Prostate gland (tissue), 2 donors: ENCODE data around the gene CHST6. TPM values are rescaled to one million over a fixed set of nuclear protein-coding genes. Genes with fewer than 3 reads are reported as not detected.
"Not testable (repeated sequence)": the region's sequence is repeated elsewhere in the genome, so short reads cannot be mapped to it uniquely, and the experiment has no call there.

Experiments
- DNase-seq: peaks from one replicate; pipeline ENCODE4 v3.0.0-alpha.2; 2019; ENCODE audit warnings: low spot score
- H3K27ac ChIP-seq, 2 donors: fragments of 200-600 bp; sonication (generic); 2 replicates each; pipeline ENCODE4 v1.5.1; 2017 to 2019
- H3K27me3 ChIP-seq: fragments of 200-600 bp; sonication (generic); replicated peaks from 2 replicates; pipeline ENCODE4 v1.5.1; 2019; ENCODE audit not compliant: insufficient read depth
- H3K36me3 ChIP-seq, 2 donors: fragments of 200-600 bp; sonication (generic); 1 replicate in 1 of 2; 2 replicates in 1 of 2; pipeline versions ENCODE4 v1.5.1 to v1.8.1; 2017 to 2019
- H3K4me1 ChIP-seq: fragments of 200-600 bp; sonication (generic); replicated peaks from 2 replicates; pipeline ENCODE4 v1.5.1; 2019
- H3K4me3 ChIP-seq, 2 donors: fragments of 200-600 bp; sonication (generic); 2 replicates each; pipeline ENCODE4 v1.5.1; 2017 to 2019
- H3K9me3 ChIP-seq: fragments of 200-600 bp; sonication (generic); 2 replicates; pipeline ENCODE4 v1.5.1; 2017
- POLR2A ChIP-seq: fragments of 450-650 bp; IDR thresholded peaks from one replicate; pipeline ENCODE4 v1.6.1; 2016; ENCODE audit warnings: antibody characterized with exemption, mild to moderate bottlenecking
- POLR2AphosphoS5 ChIP-seq: sonication (generic); formaldehyde crosslinking; IDR thresholded peaks from one replicate; pipeline ENCODE4 v1.6.1; 2017; ENCODE audit warnings: antibody characterized with exemption
- WGBS: methylation state at CpG from one replicate; pipeline ENCODE4 v1.1.5; 2018; 5-methylcytosine and 5-hydroxymethylcytosine counted together
- intact Hi-C: fragments of 100-400 bp; cut with DNase I; formaldehyde crosslinking; loops from one replicate; pipeline ENCODE4 v1.14.2; 2022
- total RNA-seq, 2 donors: library from RNA; depleted of rRNA; stranded (reverse); fragments of >200 nt; gene quantifications; one replicate each; pipeline ENCODE4 v1.1.0, GENCODE V29; 2016
- TF ChIP-seq, protein P1 (sequence below), 4 experiments: fragments of 200-600 bp in 2 of 4; fragments of 450-650 bp in 2 of 4; sonication (generic) in 2 of 4; IDR thresholded peaks; 1 replicate in 3 of 4; 2 replicates in 1 of 4; pipeline ENCODE4 v1.5.1; 2016 to 2019; ENCODE audit warnings: antibody characterized with exemption in 4 of 4, mild to moderate bottlenecking in 2 of 4, moderate library complexity in 2 of 4

CHST6 gene
- total RNA-seq, 2 donors from 2014 or later = 0.23 to 9.5 TPM

DNA sequence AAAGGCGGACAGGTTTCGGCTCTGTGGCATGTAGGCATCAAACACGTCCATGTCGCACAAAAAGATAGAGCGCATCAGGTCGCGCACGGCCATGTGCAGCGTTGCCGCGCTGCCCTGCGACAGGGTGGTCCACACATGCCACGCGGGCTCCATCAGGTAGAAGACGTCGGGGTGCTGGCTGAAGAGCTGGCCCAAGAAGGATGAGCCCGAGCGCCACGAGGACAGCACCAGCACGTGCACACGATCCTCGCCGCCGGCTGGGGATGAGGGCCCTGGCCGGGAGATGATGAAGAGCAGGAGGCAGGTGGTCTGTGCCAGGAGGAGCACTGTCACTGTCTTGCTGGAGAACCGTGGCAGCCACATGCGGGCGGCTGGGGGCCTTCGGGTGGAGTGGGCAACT is 34.7 kb upstream of the CHST6 start:
- intact Hi-C loops = no loop called here
- no peak overlapping the region for H3K4me3 ChIP-seq

DNA sequence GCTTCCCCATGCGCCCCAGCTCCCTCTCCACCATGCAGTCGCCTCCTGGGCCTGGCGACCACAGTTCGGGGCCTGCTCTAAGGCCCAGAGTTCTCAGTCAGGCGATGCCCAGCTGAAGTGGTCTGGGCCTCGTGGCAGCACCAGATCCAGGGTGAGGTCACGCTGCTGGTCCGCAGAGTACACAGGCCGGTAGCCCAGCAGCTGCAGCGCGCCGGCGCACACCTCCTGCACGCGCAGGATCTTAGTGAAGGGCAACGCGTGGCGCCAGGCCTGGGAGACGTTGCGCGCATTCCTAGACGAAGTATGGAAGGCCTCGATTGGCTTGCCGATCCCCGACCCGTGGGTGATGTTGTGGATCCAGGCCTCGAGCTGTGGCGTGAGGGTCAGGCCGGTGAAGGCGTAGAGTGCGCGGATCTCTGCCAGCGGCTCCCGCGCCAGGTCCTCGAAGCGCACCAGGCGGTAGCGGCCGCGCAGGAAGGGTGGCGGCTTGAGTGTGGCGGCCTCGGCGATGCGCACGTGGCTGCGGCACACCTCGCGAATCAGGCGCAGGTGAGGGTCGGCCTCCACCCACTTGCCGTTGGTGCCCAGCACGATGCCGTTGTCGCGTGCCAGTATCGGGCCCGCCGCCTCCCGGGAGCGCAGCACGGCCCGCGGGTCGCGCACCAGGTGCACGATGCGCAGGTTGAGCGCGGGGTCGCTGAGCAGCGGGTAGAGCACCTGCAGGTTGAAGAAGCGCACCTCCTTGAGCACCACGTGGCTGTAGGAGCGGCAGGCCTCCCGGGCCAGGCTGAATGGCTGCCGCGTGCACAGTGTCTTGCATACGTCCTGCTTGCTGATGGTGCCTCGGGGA is 34.0 kb upstream of the CHST6 start:
- Histone ChIP-seq H3K27ac (no peak overlapping the region), H3K27me3 (no peaks in the 10 kb centered on the region), H3K9me3 (no peaks in the 10 kb centered on the region), H3K4me1 (no peaks in the 10 kb centered on the region), H3K4me3 (no peak overlapping the region), H3K36me3 (no peaks in the 10 kb centered on the region)
- DNase-seq = no peak
- intact Hi-C loops = no loop called here
- no peak for TF ChIP-seq POLR2AphosphoS5
- no peak for TF ChIP-seq POLR2A
- TF ChIP-seq, protein P1, sequence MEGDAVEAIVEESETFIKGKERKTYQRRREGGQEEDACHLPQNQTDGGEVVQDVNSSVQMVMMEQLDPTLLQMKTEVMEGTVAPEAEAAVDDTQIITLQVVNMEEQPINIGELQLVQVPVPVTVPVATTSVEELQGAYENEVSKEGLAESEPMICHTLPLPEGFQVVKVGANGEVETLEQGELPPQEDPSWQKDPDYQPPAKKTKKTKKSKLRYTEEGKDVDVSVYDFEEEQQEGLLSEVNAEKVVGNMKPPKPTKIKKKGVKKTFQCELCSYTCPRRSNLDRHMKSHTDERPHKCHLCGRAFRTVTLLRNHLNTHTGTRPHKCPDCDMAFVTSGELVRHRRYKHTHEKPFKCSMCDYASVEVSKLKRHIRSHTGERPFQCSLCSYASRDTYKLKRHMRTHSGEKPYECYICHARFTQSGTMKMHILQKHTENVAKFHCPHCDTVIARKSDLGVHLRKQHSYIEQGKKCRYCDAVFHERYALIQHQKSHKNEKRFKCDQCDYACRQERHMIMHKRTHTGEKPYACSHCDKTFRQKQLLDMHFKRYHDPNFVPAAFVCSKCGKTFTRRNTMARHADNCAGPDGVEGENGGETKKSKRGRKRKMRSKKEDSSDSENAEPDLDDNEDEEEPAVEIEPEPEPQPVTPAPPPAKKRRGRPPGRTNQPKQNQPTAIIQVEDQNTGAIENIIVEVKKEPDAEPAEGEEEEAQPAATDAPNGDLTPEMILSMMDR (IDR thresholded peaks at IDR 0.05) = no peak
- 96% methylated on average over 80 of the region's 81 CpGs for WGBS

More for the DNA sequence above, 34.7 kb upstream of the CHST6 start:
- DNase-seq = no peak
- no peaks in the 10 kb centered on the region for H3K4me1 ChIP-seq
- WGBS = 95% methylated on average over 29 of the region's 29 CpGs
- no peaks in the 10 kb centered on the region for H3K36me3 ChIP-seq
- H3K27me3 ChIP-seq = no peaks in the 10 kb centered on the region
- no peak for TF ChIP-seq POLR2A
- H3K9me3 ChIP-seq = no peaks in the 10 kb centered on the region
- no peak overlapping the region for H3K27ac ChIP-seq

DNA sequence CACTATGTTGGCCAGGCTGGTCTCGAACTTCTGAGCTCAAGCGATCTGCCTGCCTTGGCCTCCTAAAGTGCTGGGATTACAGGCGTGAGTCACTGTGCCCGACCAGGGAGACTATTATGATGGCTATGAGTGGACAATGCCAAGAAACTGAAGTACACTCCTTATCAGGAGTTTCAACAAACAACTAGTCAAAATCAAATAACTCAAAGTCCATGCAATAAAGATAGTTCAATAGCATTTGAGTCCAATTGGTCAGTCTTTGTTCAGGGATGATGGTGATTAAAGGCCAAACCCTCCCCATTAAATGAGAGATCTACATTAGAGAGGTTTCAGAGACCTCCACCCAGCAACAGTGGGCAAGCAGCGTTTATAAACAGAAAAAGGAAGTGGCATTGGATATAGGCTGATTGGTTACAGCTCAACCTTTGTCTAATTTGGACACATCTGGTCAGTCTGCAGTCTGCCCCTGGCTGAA is 32.6 kb upstream of the CHST6 start:
- 71% methylated on average over 5 of the region's 5 CpGs for WGBS
- Histone ChIP-seq H3K36me3 (no peaks in the 10 kb centered on the region), H3K4me3 (no peak overlapping the region), H3K9me3 (no peaks in the 10 kb centered on the region), H3K27ac (no peak overlapping the region), H3K27me3 (no peaks in the 10 kb centered on the region), H3K4me1 (no peaks in the 10 kb centered on the region)
- TF ChIP-seq, protein P1 (IDR thresholded peaks at IDR 0.05) = no peak
- TF ChIP-seq POLR2AphosphoS5 = peak; percentile 5
- intact Hi-C loops = no loop called here
- no peak for DNase-seq

DNA sequence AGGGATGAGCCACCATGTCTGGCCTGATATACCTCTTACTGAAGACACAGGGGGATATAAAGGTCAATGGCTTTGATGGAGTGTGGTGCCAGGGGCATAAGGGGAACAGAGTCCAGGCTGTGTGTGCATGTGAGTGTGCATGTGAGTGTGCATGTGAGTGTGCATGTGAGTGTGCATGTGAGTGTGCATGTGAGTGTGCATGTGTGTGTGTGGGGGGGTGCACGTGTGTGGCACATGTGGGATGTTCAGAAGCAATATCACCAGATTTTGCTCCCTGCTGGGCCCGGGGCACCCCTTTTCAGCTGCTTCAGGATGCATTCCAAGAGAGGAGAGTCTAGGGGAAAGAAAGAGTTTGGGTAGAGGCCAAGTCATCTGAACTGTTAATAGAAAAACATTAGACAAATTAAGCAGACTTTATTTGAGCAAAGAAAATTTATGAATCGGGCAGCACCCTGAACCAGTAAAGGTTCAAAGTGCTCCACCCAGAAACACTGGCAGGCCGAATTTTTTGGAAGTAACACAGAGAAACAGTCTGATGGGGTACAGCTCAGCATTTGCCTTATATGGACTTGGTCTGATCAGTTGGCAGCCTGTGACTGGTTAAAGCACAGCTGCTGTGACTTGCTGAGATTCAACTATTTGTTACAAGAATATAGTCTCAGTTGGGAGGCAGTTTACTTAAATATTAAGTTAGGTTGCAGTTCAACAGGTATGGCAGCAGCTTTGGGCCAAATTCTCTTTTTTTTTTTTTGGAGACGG is 31.0 kb upstream of the CHST6 start:
- Histone ChIP-seq H3K4me1 (no peaks in the 10 kb centered on the region), H3K4me3 (no peak overlapping the region), H3K27me3 (no peaks in the 10 kb centered on the region), H3K27ac (no peak overlapping the region), H3K9me3 (no peaks in the 10 kb centered on the region), H3K36me3 (no peaks in the 10 kb centered on the region)
- WGBS = 89% methylated on average over 5 of the region's 5 CpGs
- no peak for DNase-seq
- intact Hi-C loops = no loop called here
- TF ChIP-seq POLR2AphosphoS5 (no peak), POLR2A (no peak)
- TF ChIP-seq, protein P1 (IDR thresholded peaks at IDR 0.05) = no peak

DNA sequence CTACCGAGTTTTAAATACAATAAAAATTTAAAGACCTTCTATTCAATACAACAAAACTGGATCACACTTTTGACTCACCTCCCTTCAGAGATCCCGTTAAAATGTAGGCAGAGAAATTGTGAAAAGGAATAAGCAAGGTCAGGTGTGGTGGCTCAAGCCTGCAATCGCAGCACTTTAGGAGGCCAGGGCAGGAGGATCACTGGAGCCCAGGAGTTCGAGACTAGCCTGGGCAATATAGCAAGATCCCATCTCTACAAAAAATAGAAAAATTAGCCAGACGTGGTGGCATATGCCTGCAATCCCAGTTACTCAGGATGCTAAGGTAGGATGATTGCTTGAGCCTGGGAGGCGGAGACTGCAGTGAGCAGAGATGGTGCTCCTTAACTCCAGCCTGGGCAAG is 23.9 kb upstream of the CHST6 start:
- Histone ChIP-seq H3K27ac (no peak overlapping the region), H3K9me3 (no peaks in the 10 kb centered on the region), H3K27me3 (no peaks in the 10 kb centered on the region), H3K4me3 (no peak overlapping the region), H3K4me1 (no peaks in the 10 kb centered on the region), H3K36me3 (no peaks in the 10 kb centered on the region)
- DNase-seq = no peak
- 76% methylated on average over 6 of the region's 6 CpGs for WGBS
- intact Hi-C loops = loop anchor here (5.0 to 10.0 kb wide), 2 partner anchors 47 to 106 kb away; partner anchors contain the start of gene ADAT1
- TF ChIP-seq, protein P1 (IDR thresholded peaks at IDR 0.05) = no peak
- no peak for TF ChIP-seq POLR2A
- no peak for TF ChIP-seq POLR2AphosphoS5

DNA sequence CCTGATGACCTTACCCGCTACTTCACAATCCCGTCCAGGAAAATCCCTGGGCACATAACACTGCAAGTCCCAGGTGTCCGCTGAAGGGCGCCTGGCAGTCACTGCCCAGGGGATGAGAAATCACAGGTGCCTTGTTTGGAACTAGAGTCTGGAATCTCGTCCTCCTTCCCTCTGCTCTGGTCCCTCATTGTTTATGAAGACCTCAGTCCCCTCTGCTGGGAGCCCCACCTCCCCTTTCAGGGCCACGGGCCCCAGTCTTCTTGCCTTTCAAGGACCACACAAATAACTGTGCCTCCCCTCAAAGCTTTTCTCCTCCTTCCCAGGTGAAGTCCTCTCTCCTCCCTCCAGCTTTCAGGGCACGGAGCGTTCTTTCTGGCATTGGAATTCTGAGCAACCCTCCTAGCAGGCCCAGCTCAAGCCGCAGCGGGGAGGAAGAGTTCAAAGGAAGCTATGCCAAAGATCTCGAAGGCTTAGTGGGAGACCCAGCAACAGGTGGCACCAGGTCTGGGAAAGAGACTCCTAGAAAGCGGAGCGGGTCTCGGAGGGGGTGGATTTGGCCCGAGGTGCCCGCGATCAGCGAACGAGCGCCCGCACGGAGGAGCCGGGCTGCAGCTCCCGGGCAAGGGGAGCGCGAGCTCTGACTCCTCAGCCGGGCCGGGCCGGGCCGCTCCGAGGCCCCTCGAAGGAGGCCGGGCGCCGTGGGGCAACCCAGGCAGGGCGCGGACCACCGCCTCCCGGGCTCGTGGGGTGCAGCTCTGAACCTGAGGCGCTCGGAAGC is 21.1 kb upstream of the CHST6 start:
- not testable (repeated sequence) for H3K27me3 ChIP-seq, H3K4me1 ChIP-seq, H3K9me3 ChIP-seq, H3K36me3 ChIP-seq
- Histone ChIP-seq H3K27ac (peak overlapping the region; percentile 97 to 98), H3K4me3 (peak overlapping the region; percentile 87 to 95)
- peak; percentile 11 for DNase-seq
- intact Hi-C loops = loop anchor here (5.0 to 10.0 kb wide), 2 partner anchors 44 to 108 kb away; partner anchors contain the start of gene ADAT1
- WGBS = 7% methylated on average over 35 of the region's 42 CpGs
